Measurements from ENCODE around the gene CIB1.
"Not testable (repeated sequence)": the region's sequence is repeated elsewhere in the genome, so short reads cannot be mapped to it uniquely, and the experiment has no call there.

CIB1 gene

GRCh38 chr15:90233387-90234095, at the start of gene CIB1:
CIB1 (minus strand) TSS chr15:90233941; CDS start chr15:90233885, 56 bp downstream.
- peak; percentile 90 to 95 for DNase-seq (ENCODE audit: low read depth in 2 of 2)

DNA sequence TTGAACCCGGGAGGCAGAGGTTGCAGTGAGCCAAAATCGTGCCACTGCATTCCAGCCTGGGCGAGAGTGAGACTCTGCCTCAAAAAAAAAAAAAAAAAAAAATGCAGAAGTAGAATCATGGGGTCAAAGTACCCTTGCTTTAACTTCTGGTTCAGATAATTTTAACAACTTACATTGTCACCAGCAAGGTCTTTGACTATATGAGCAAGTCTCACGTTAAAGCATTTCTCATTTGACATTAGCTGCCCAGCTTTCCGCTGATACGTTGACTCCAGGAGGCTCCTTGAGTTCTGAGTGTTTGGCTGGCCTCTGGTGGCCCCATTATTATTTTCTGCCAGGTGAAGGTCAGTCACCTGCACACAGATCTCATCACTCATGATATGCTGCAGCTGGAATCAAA, 47.9 kb upstream of the CIB1 start:
- not testable (repeated sequence) for DNase-seq (ENCODE audit: low read depth in 2 of 2)

GRCh38 chr15:90280743-90281142, 47.0 kb upstream of the CIB1 start:
- not testable (repeated sequence) for DNase-seq (ENCODE audit: low read depth in 2 of 2)

- DNase-seq (ENCODE audit: low read depth in 2 of 2) = not testable (repeated sequence)
Observed at GRCh38 chr15:90278467-90278866, 44.7 kb upstream of the CIB1 start.

- DNase-seq (ENCODE audit: low read depth in 2 of 2) = no peak
Observed at GRCh38 chr15:90271459-90272166, 37.9 kb upstream of the CIB1 start.

GRCh38 chr15:90270502-90271150, 36.9 kb upstream of the CIB1 start:
- no peak for DNase-seq (ENCODE audit: low read depth in 2 of 2)

GRCh38 chr15:90268415-90268814, 34.7 kb upstream of the CIB1 start:
- no peak for DNase-seq (ENCODE audit: low read depth in 2 of 2)

GRCh38 chr15:90266485-90266884, 32.7 kb upstream of the CIB1 start:
- DNase-seq (ENCODE audit: low read depth in 2 of 2) = no peak

DNA sequence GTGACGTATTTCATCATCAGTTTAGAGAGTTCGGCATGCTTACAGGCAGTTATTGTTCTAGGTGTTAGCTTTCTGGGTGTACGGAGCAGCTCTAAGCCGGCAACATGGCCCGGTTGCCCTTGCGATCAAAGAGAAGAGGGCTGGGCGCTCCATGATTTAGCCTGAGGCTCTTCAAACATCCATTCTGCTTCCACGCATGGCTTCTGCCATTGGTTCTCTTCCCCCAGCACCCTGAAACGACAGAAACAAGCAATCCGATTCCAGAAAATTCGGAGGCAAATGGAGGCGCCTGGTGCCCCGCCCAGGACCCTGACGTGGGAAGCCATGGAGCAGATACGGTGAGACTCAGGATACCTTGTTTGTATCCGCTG, 32.3 kb upstream of the CIB1 start:
- peak in 1 of 2 donors; percentile 10 for DNase-seq (ENCODE audit: low read depth in 2 of 2)

- DNase-seq (ENCODE audit: low read depth in 2 of 2) = peak; percentile 77 to 80
Observed at GRCh38 chr15:90265271-90266060, 31.7 kb upstream of the CIB1 start, which contains the start of gene NGRN. NGRN (plus strand) TSS chr15:90265672; CDS start chr15:90265713, 41 bp downstream.

- no peak for DNase-seq (ENCODE audit: low read depth in 2 of 2)
Observed at GRCh38 chr15:90264671-90265070, 30.9 kb upstream of the CIB1 start.

DNA sequence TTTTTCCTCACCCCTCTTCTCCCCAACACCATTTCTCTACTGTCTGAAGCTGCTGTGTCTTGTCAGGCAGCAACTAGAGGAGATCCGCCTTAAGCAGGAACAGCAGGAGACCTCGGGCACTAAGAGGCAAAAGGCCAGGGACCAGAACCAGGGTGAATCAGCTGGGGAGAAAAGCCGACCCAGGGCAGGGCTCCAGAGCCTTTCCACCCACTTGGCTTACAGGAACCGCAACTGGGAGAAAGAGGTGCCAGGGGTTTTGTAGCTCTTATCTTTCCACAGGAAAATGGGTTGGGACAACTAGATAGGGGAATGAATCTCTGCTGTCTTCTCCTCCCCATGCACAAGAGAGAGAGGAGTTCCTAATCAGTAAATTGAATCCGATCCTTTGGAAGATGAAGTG, 28.7 kb upstream of the CIB1 start:
- no peak for DNase-seq (ENCODE audit: low read depth in 2 of 2)

- no peak for DNase-seq (ENCODE audit: low read depth in 2 of 2)
Observed at GRCh38 chr15:90261811-90262210, 28.1 kb upstream of the CIB1 start.

- DNase-seq (ENCODE audit: low read depth in 2 of 2) = not testable (repeated sequence)
Observed at GRCh38 chr15:90260731-90261130, 27.0 kb upstream of the CIB1 start.

DNA sequence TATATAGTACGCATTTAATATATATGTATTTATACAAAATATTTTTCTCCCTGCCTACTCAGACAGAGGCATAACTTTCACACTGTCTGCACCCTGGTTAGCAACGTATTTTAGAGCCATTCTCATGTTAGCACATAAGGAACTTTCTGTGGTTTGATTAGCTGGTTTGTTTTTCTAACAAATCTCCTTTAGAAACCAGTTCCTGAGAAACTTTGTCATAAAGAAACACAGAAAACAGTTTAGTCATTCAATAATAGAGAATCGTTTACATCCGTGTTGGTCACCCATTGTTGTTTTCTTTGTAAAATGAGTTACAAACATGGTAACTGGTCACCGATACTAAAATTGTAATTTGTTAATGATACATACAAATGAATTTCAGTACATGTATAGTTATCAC, 25.8 kb upstream of the CIB1 start:
- no peak for DNase-seq (ENCODE audit: low read depth in 2 of 2)

DNA sequence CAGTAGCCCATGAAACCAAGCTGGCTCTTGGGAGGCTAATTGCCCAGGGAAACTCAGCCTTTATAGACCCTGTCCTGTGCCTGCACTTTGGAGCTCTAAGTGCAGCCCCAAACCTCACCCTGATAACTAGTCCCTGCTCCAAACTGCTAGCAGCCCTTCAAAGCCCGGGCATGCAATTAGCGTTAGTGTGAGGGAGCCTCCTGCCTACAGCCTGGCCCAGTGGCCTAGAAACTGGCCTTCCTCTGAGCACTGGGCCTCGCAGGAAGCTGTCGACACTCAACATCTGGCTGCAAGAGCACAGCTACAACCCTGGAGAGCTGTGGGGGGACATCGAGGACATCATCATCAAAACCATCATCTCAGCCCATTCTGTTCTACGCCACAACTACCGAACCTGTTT, 24.0 kb upstream of the CIB1 start:
- DNase-seq (ENCODE audit: low read depth in 2 of 2) = no peak

DNA sequence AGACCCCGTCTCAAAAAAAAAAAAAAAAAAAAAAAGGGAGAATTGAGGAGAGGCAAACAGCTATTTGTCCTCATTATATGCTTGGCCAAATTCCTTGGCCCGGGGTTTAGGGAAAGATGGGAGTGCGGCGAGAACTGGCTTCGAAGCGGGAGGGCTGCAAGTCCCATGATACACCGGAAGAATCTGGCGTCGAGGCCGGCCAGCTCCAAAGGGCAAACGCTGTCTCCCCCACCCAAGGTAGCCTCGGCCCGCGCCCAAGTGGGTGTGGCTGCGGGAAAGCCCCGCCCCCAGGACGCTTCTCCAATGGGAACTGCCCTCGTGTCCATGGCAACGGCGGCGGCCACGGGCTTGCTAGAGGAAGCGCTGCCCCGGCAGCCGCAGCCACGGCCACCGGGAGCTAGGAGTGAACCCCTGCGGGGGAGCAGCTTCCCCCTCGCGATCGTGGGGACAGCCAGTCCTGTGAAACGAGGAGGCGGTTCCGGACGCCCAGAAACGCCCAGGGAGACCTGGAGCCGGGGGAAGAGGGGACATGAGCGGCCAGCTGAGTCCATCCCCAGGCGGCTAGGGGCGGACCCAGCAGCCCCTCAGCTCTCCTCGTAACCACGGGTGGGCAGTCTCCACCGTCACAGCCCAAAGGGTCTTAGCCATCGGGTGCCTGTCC, 15.6 kb upstream of the CIB1 start, which contains the start of gene TTLL13:
Gene TTLL13, plus strand, starts transcription at position 354 of the 661 bp plus-strand sequence. CDS start 1,075 bp downstream, outside the sequence.
- DNase-seq (ENCODE audit: low read depth in 2 of 2) = peak in 1 of 2 donors; percentile 65

DNA sequence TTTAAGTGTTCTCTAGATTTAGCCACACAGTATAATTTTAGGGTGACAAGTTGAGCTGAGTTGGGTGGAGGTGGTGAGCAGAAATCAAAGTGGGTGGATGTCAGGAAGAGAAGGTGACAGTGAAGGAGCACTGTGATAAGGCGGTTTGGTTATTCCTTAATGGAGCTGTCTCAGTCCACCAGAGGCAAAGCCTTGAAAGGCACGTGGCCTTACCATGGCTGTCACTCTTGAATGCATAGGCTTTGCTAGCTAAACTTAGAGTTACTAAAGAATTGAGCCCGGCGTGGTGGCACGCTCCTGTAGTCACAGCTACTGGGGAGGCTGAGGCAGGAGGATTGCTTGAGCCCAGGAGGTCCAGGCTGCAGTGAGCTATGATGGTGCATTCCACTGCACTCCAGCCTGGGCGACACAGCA, 15.1 kb upstream of the CIB1 start:
- DNase-seq (ENCODE audit: low read depth in 2 of 2) = no peak

DNA sequence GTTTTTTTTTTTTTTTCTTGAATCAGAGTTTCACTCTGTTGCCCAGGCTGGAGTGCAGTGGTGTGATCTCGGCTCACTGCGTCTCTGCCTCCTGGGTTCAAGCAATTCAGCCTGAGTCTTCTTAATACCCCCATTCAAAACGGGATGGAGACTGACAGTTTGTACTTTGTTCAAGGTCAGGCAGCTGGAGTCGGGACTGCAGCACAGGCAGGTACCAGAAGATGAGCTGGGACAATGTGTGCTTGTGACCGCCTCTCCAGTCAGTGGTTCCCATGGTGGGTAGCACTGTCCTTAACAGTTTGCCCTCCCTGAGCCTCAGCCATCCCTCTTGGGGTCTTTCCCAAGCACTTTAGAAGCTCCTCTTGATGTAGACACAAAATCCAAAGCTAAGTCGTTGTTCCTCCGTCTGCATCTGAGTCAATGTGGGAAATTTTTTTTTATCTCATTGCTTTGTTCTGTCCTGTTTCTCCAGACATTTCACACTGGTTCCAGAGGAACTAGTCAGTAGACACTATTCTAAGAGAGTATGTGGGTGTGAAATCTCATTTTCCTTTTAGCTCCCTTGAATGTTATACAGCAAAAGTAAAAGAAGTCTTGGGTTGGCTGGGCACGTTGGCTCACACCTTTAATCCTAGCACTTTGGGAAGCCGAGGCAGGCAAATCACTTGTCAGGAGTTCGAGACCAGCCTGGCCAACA, 10.3 kb upstream of the CIB1 start:
- no peak for DNase-seq (ENCODE audit: low read depth in 2 of 2)

- no peak for DNase-seq (ENCODE audit: low read depth in 2 of 2)
Observed at GRCh38 chr15:90241343-90242192, 7.8 kb upstream of the CIB1 start.

All from stimulated activated CD4-positive, alpha-beta T cell treated with anti-CD3 and anti-CD28 coated beads, Interleukin-1b, Interleukin-23, amount 100 ng/mL, for 1 hour (primary cell).